Body of pancreas (tissue), 4 donors: ENCODE data around the gene RABGEF1.

Experiments used
- CTCF ChIP-seq, 7 experiments: fragments of 450-650 bp in 4 of 7; fragments of 200-600 bp in 3 of 7; sonication (generic) in 3 of 7; IDR thresholded peaks; one replicate each; pipeline ENCODE4 v1.5.1; 2016 to 2019; ENCODE audit warnings: antibody characterized with exemption in 7 of 7
- POLR2A ChIP-seq, 3 donors: fragments of 450-650 bp; IDR thresholded peaks; one replicate each; pipeline ENCODE4 v1.6.1; 2016; ENCODE audit warnings: antibody characterized with exemption in 3 of 3, mild to moderate bottlenecking in 2 of 3

DNA sequence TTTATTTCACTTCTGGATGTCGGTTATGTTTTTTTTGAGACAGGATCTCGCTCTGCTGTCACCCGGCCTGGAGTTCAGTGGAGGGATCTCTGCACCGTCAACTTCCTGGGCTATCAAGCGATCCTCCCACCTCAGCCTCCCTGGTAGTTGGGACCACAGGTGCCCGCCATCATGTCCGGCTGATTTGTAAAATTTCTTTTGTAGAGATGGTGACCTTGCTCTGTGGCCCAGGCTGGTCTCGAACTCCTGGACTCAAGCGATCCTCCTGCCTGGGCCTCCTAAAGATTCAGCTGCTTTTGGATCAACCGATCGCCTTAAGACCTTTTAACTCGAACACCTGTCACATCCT, 606 bp upstream of the RABGEF1 start:
- no peak for TF ChIP-seq CTCF (IDR thresholded peaks at IDR 0.05)
- no peak for TF ChIP-seq POLR2A (IDR thresholded peaks at IDR 0.05)
